Brain microvascular endothelial cell (primary cell): Measurements from ENCODE around the gene DHDH.

Experiments
- DNase-seq: peaks from one replicate; pipeline ENCODE4 v3.0.0-alpha.2; 2020
- H3K27ac ChIP-seq: fragments of 250-450 bp; sonication (Bioruptor Pico); 2 replicates; pipeline ENCODE4 v1.5.1; 2020; ENCODE audit warnings: mild to moderate bottlenecking, moderate library complexity
- H3K27me3 ChIP-seq: fragments of 250-450 bp; sonication (Bioruptor Pico); replicated peaks from 2 replicates; pipeline ENCODE4 v1.5.1; 2020; ENCODE audit warnings: mild to moderate bottlenecking
- H3K36me3 ChIP-seq: fragments of 250-450 bp; sonication (Bioruptor Pico); replicated peaks from 2 replicates; pipeline ENCODE4 v1.5.1; 2020; ENCODE audit warnings: mild to moderate bottlenecking
- H3K4me3 ChIP-seq: 2 replicates; pipeline ENCODE4 v1.5.1; 2011; ENCODE audit warnings: low read depth, mild to moderate bottlenecking, control low read depth, low read length, moderate library complexity
- CTCF ChIP-seq: IDR thresholded peaks from 2 replicates; pipeline ENCODE4 v1.5.1; 2011; ENCODE audit warnings: low read depth, mild to moderate bottlenecking, moderate library complexity, low read length, control low read depth, inconsistent platforms; ENCODE audit errors: missing control alignments
- in situ Hi-C: cut with HindIII; loops from 2 replicates; pipeline ENCODE4 v1.10.0; 2017; ENCODE audit warnings: low sequenced_read_pairs, low pct_ligation_motif_present

Gene DHDH

GRCh38 chr19:48943081-48943480, 9.6 kb downstream of the DHDH start:
- in situ Hi-C loops, result no loop called here
- H3K27me3 ChIP-seq, result no peaks in the 10 kb centered on the region

GRCh38 chr19:48945415-48945814, 11.9 kb downstream of the DHDH start:
- DNase-seq, result no peak
- H3K36me3 ChIP-seq, result no peaks in the 10 kb centered on the region
- in situ Hi-C loops, result no loop called here
- no peak overlapping the region for H3K4me3 ChIP-seq
- H3K27me3 ChIP-seq, result no peaks in the 10 kb centered on the region
- no peak overlapping the region for H3K27ac ChIP-seq
- no peak for TF ChIP-seq CTCF

More at GRCh38 chr19:48943081-48943480, 9.6 kb downstream of the DHDH start:
- no peak overlapping the region for H3K4me3 ChIP-seq
- DNase-seq, result no peak
- no peak for TF ChIP-seq CTCF
- no peaks in the 10 kb centered on the region for H3K36me3 ChIP-seq
- no peak overlapping the region for H3K27ac ChIP-seq

- in situ Hi-C loops, result no loop called here
- Histone ChIP-seq H3K27ac (no peak overlapping the region), H3K27me3 (no peaks in the 10 kb centered on the region), H3K36me3 (no peaks in the 10 kb centered on the region), H3K4me3 (no peak overlapping the region)
- no peak for DNase-seq
- no peak for TF ChIP-seq CTCF
Measured at GRCh38 chr19:48945817-48946216, 12.3 kb downstream of the DHDH start.

- in situ Hi-C loops, result no loop called here
- TF ChIP-seq CTCF, result no peak
- Histone ChIP-seq H3K36me3 (no peaks in the 10 kb centered on the region), H3K27me3 (no peaks in the 10 kb centered on the region), H3K4me3 (no peak overlapping the region), H3K27ac (no peak overlapping the region)
- DNase-seq, result no peak
Measured at GRCh38 chr19:48946463-48947257, 13.2 kb downstream of the DHDH start.

- Histone ChIP-seq H3K27me3 (no peaks in the 10 kb centered on the region), H3K36me3 (no peaks in the 10 kb centered on the region), H3K27ac (no peak overlapping the region), H3K4me3 (no peak overlapping the region)
- no peak for DNase-seq
- no peak for TF ChIP-seq CTCF
- in situ Hi-C loops, result no loop called here
Measured at GRCh38 chr19:48947258-48947542, 13.7 kb downstream of the DHDH start.

- no peak for TF ChIP-seq CTCF
- Histone ChIP-seq H3K27ac (no peak overlapping the region), H3K27me3 (no peaks in the 10 kb centered on the region), H3K4me3 (no peak overlapping the region), H3K36me3 (no peaks in the 10 kb centered on the region)
- no peak for DNase-seq
- in situ Hi-C loops, result no loop called here
Measured at GRCh38 chr19:48950159-48950558, 16.7 kb downstream of the DHDH start.
